NCI-H1417 (cell line): ENCODE data around the gene IMMP2L.

Experiments
- DNase-seq, 3 experiments: peaks; one replicate each; lab custom pipeline; 2025; lab: John Stamatoyannopoulos, UW

The IMMP2L gene

GRCh38 chr7:111160297-111160696 is 402.0 kb downstream of the IMMP2L start:
- no peak for DNase-seq

GRCh38 chr7:111159426-111159825 is 402.9 kb downstream of the IMMP2L start:
- DNase-seq: no peak

GRCh38 chr7:111150709-111151108 is 411.6 kb downstream of the IMMP2L start:
- DNase-seq: no peak

GRCh38 chr7:111147708-111148533 is 414.4 kb downstream of the IMMP2L start:
- DNase-seq: no peak

- DNase-seq: no peak
These were observed 416.2 kb downstream of the IMMP2L start for GRCh38 chr7:111146136-111146535.

GRCh38 chr7:111145472-111145871 is 416.8 kb downstream of the IMMP2L start:
- no peak for DNase-seq

- no peak for DNase-seq
These were observed 422.0 kb downstream of the IMMP2L start for GRCh38 chr7:111140091-111140865.

- DNase-seq: no peak
These were observed 423.7 kb downstream of the IMMP2L start for GRCh38 chr7:111138586-111138985.

- no peak for DNase-seq
These were observed 424.1 kb downstream of the IMMP2L start for GRCh38 chr7:111138193-111138569.

- no peak for DNase-seq
These were observed 424.7 kb downstream of the IMMP2L start for GRCh38 chr7:111137296-111138192.

GRCh38 chr7:111132833-111133232 is 429.5 kb downstream of the IMMP2L start:
- no peak for DNase-seq

GRCh38 chr7:111129435-111129834 is 432.9 kb downstream of the IMMP2L start:
- DNase-seq: no peak

GRCh38 chr7:111126987-111127386 is 435.3 kb downstream of the IMMP2L start:
- DNase-seq: no peak

GRCh38 chr7:111115966-111116365 is 446.3 kb downstream of the IMMP2L start:
- no peak for DNase-seq

- DNase-seq: no peak
These were observed 448.9 kb downstream of the IMMP2L start for GRCh38 chr7:111113263-111114017.

GRCh38 chr7:111112439-111112838 is 449.9 kb downstream of the IMMP2L start:
- DNase-seq: no peak

- peak in 2 of 3 experiments; percentile 15 to 85 for DNase-seq
These were observed 453.8 kb downstream of the IMMP2L start for GRCh38 chr7:111108496-111108895.

- DNase-seq: peak in 2 of 3 experiments; percentile 30 to 85
These were observed 454.3 kb downstream of the IMMP2L start for GRCh38 chr7:111108000-111108399.

- no peak for DNase-seq
These were observed 454.7 kb downstream of the IMMP2L start for GRCh38 chr7:111107579-111107978.

- DNase-seq: no peak
These were observed 457.0 kb downstream of the IMMP2L start for GRCh38 chr7:111105269-111105668.

GRCh38 chr7:111104710-111105109 is 457.6 kb downstream of the IMMP2L start:
- no peak for DNase-seq
